Measurements from ENCODE around the gene SMR3A. TPM values are rescaled to one million over a fixed set of nuclear protein-coding genes. Genes with fewer than 3 reads are reported as not detected.

SMR3A gene
- not detected in 2 replicates for total RNA-seq (ENCODE audit: low replicate concordance)

GRCh38 chr4:70360460-70360859, at the start of gene SMR3A:
Gene SMR3A (plus strand): TSS chr4:70360760. CDS start chr4:70362116, 1,356 bp downstream.
- no peaks in the 10 kb centered on the region for H3K36me3 Mint-ChIP-seq
- H3K4me1 Mint-ChIP-seq: no peaks in the 10 kb centered on the region
- no peak within 1 kb of the TSS for H3K27ac Mint-ChIP-seq
- H3K4me3 Mint-ChIP-seq: no peak within 1 kb of the TSS
- H3F3A ChIP-seq (ENCODE audit: low read depth): no peaks in the 10 kb centered on the region
- DNase-seq (ENCODE audit: low spot score): no peak
- no peaks in the 10 kb centered on the region for H3K79me2 ChIP-seq (ENCODE audit: low read depth)
- H2AFZ ChIP-seq (replicated peaks): peak within 1 kb of the TSS; percentile 3
- no peaks in the 10 kb centered on the region for H4K20me1 ChIP-seq (ENCODE audit: low read depth)
- H3K4me1 ChIP-seq: no peaks in the 10 kb centered on the region
- H3K36me3 ChIP-seq: no peaks in the 10 kb centered on the region
- no peaks in the 10 kb centered on the region for H3K9me3 ChIP-seq (ENCODE audit: low read depth)
- no peaks in the 10 kb centered on the region for H3K27me3 ChIP-seq
- no peaks in the 10 kb centered on the region for H3K9me3 Mint-ChIP-seq
- no peak within 1 kb of the TSS for H3K4me3 ChIP-seq
- TF ChIP-seq EZH2 (IDR thresholded peaks at IDR 0.05): no peak
- TF ChIP-seq, protein P1, sequence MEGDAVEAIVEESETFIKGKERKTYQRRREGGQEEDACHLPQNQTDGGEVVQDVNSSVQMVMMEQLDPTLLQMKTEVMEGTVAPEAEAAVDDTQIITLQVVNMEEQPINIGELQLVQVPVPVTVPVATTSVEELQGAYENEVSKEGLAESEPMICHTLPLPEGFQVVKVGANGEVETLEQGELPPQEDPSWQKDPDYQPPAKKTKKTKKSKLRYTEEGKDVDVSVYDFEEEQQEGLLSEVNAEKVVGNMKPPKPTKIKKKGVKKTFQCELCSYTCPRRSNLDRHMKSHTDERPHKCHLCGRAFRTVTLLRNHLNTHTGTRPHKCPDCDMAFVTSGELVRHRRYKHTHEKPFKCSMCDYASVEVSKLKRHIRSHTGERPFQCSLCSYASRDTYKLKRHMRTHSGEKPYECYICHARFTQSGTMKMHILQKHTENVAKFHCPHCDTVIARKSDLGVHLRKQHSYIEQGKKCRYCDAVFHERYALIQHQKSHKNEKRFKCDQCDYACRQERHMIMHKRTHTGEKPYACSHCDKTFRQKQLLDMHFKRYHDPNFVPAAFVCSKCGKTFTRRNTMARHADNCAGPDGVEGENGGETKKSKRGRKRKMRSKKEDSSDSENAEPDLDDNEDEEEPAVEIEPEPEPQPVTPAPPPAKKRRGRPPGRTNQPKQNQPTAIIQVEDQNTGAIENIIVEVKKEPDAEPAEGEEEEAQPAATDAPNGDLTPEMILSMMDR (IDR thresholded peaks at IDR 0.05): no peak
- TF ChIP-seq EZH2phosphoT487 (IDR thresholded peaks at IDR 0.05): no peak
- H3K27ac ChIP-seq: no peak within 1 kb of the TSS
- H3K27me3 Mint-ChIP-seq (ENCODE audit: insufficient read depth, low read depth): no peaks in the 10 kb centered on the region
- H3K9ac ChIP-seq: no peak within 1 kb of the TSS
- H3K4me2 ChIP-seq: no peak within 1 kb of the TSS

DNA sequence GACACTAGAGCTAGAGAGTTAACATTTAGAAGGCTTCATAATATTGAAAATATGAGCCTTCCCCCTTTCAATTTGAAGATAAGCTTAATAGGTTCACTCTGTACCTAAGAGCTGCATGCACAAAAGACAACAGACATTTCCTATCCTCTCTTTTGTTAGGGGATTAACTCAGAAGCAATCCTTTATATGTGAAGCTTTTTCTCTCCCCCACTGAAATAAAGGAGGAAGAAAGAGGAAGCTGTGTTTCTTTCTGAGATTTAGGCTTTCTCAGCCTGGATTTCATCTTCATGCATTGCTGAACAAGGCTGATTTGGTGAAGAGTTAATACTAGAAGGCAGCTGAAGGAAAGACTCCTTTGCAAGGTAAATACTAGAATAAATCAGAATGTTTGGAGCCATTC, 46.8 kb upstream of the SMR3A start:
- DNase-seq (ENCODE audit: low spot score): peak; percentile 85
- Histone ChIP-seq H3K9ac (no peak overlapping the region), H3K79me2 (ENCODE audit: low read depth) (no peaks in the 10 kb centered on the region), H3K9me3 (ENCODE audit: low read depth) (no peaks in the 10 kb centered on the region), H3K36me3 (no peaks in the 10 kb centered on the region), H3K27ac (peak overlapping the region; percentile 95), H3F3A (ENCODE audit: low read depth) (peaks cover 19% of the 10 kb centered on the region), H3K4me3 (peak overlapping the region; percentile 34), H3K4me1 (peaks cover 53% of the 10 kb centered on the region), H4K20me1 (ENCODE audit: low read depth) (no peaks in the 10 kb centered on the region), H2AFZ (replicated peaks) (no peak overlapping the region), H3K27me3 (no peaks in the 10 kb centered on the region), H3K4me2 (peak overlapping the region; percentile 75)
- Mint-ChIP-seq H3K4me3 (peak overlapping the region; percentile 54), H3K36me3 (peaks cover 4% of the 10 kb centered on the region), H3K4me1 (peaks cover 27% of the 10 kb centered on the region), H3K27ac (peak overlapping the region; percentile 98), H3K9me3 (peaks cover 14% of the 10 kb centered on the region), H3K27me3 (ENCODE audit: insufficient read depth, low read depth) (no peaks in the 10 kb centered on the region)
- peak; percentile 67 for TF ChIP-seq EZH2phosphoT487 (IDR thresholded peaks at IDR 0.05)
- no peak for TF ChIP-seq EZH2 (IDR thresholded peaks at IDR 0.05)

- no peak overlapping the region for H3K4me3 ChIP-seq
- peak overlapping the region; percentile 1 for H2AFZ ChIP-seq (replicated peaks)
- H3K4me1 Mint-ChIP-seq: peaks cover 27% of the 10 kb centered on the region
- no peaks in the 10 kb centered on the region for H3K9me3 ChIP-seq (ENCODE audit: low read depth)
- H3K79me2 ChIP-seq (ENCODE audit: low read depth): no peaks in the 10 kb centered on the region
- H3F3A ChIP-seq (ENCODE audit: low read depth): peaks cover 19% of the 10 kb centered on the region
- H3K4me3 Mint-ChIP-seq: no peak overlapping the region
- no peaks in the 10 kb centered on the region for H3K27me3 Mint-ChIP-seq (ENCODE audit: insufficient read depth, low read depth)
- TF ChIP-seq EZH2phosphoT487 (IDR thresholded peaks at IDR 0.05): no peak
- TF ChIP-seq, protein P1 (IDR thresholded peaks at IDR 0.05): peak; percentile 23
- peaks cover 2% of the 10 kb centered on the region for H3K36me3 Mint-ChIP-seq
- H4K20me1 ChIP-seq (ENCODE audit: low read depth): no peaks in the 10 kb centered on the region
- H3K9ac ChIP-seq: no peak overlapping the region
- H3K4me1 ChIP-seq: peaks cover 49% of the 10 kb centered on the region
- H3K36me3 ChIP-seq: no peaks in the 10 kb centered on the region
- H3K27ac ChIP-seq: no peak overlapping the region
- H3K9me3 Mint-ChIP-seq: peaks cover 18% of the 10 kb centered on the region
- no peak overlapping the region for H3K27ac Mint-ChIP-seq
- no peak overlapping the region for H3K4me2 ChIP-seq
- no peaks in the 10 kb centered on the region for H3K27me3 ChIP-seq
- DNase-seq (ENCODE audit: low spot score): no peak
Measured at GRCh38 chr4:70315928-70316327, 44.6 kb upstream of the SMR3A start.

- no peak overlapping the region for H3K4me3 ChIP-seq
- H3K9ac ChIP-seq: no peak overlapping the region
- no peak overlapping the region for H3K27ac Mint-ChIP-seq
- H3K4me1 ChIP-seq: no peaks in the 10 kb centered on the region
- H3K9me3 Mint-ChIP-seq: peaks cover 15% of the 10 kb centered on the region
- H3K27ac ChIP-seq: no peak overlapping the region
- no peak overlapping the region for H2AFZ ChIP-seq (replicated peaks)
- H3K79me2 ChIP-seq (ENCODE audit: low read depth): no peaks in the 10 kb centered on the region
- no peaks in the 10 kb centered on the region for H3F3A ChIP-seq (ENCODE audit: low read depth)
- no peaks in the 10 kb centered on the region for H3K27me3 ChIP-seq
- no peaks in the 10 kb centered on the region for H3K36me3 Mint-ChIP-seq
- no peak for DNase-seq (ENCODE audit: low spot score)
- H3K4me2 ChIP-seq: no peak overlapping the region
- no peak overlapping the region for H3K4me3 Mint-ChIP-seq
- TF ChIP-seq EZH2 (IDR thresholded peaks at IDR 0.05) (no peak), EZH2phosphoT487 (IDR thresholded peaks at IDR 0.05) (no peak)
- TF ChIP-seq, protein P1 (IDR thresholded peaks at IDR 0.05): no peak
- H3K9me3 ChIP-seq (ENCODE audit: low read depth): no peaks in the 10 kb centered on the region
- H3K4me1 Mint-ChIP-seq: no peaks in the 10 kb centered on the region
- H3K27me3 Mint-ChIP-seq (ENCODE audit: insufficient read depth, low read depth): no peaks in the 10 kb centered on the region
- H4K20me1 ChIP-seq (ENCODE audit: low read depth): no peaks in the 10 kb centered on the region
- no peaks in the 10 kb centered on the region for H3K36me3 ChIP-seq
Measured at GRCh38 chr4:70326052-70326451, 34.5 kb upstream of the SMR3A start.
